ENCODE measurements around the gene SIPA1L3. TPM values are rescaled to one million over a fixed set of nuclear protein-coding genes. Genes with fewer than 3 reads are reported as not detected.
A peak's percentile ranks its signal among the peaks of the same experiment; 100 is the strongest.

Gene SIPA1L3
- total and polyA plus RNA-seq, 10 of the 15 experiments (the other 5 are each of a cell fraction or from before 2014, with no cell fraction given): 0.24 to 66.2 (median 19.1) TPM

GRCh38 chr19:37979547-37980082 lies 72.6 kb downstream of the SIPA1L3 start (continued):
- TF ChIP-seq ZBTB4 (CRISPR knock-in tag; IDR thresholded peaks at IDR 0.05): no peak
- TF ChIP-seq ZBTB40 (IDR thresholded peaks at IDR 0.05; ENCODE audit: borderline replicate concordance): peak; percentile 78
- TF ChIP-seq ZBTB11 (CRISPR knock-in tag; IDR thresholded peaks at IDR 0.05): no peak
- 0 out of 2 replicates have a peak, but pooled peaks have one; percentile 28 for TF ChIP-seq ZNF592 (IDR thresholded peaks at IDR 0.05)
- no peak for TF ChIP-seq YBX1 (IDR thresholded peaks at IDR 0.05)
- TF ChIP-seq DPF2 (IDR thresholded peaks at IDR 0.05): peak; percentile 75
- no peak for TF ChIP-seq MLLT1 (IDR thresholded peaks at IDR 0.05)
- no peak for TF ChIP-seq E4F1 (IDR thresholded peaks at IDR 0.05; ENCODE audit: borderline replicate concordance, partially characterized antibody)
- TF ChIP-seq RAD51 (IDR thresholded peaks at IDR 0.05): no peak

All from GM12878 (cell line).